ENCODE data around the gene MAP4K2. TPM values are rescaled to one million over a fixed set of nuclear protein-coding genes. Genes with fewer than 3 reads are reported as not detected.

MAP4K2 gene
- total and polyA plus RNA-seq, 2 of the 4 experiments (the other 2 are of a cell fraction): 11.7 to 16.6 TPM

DNA sequence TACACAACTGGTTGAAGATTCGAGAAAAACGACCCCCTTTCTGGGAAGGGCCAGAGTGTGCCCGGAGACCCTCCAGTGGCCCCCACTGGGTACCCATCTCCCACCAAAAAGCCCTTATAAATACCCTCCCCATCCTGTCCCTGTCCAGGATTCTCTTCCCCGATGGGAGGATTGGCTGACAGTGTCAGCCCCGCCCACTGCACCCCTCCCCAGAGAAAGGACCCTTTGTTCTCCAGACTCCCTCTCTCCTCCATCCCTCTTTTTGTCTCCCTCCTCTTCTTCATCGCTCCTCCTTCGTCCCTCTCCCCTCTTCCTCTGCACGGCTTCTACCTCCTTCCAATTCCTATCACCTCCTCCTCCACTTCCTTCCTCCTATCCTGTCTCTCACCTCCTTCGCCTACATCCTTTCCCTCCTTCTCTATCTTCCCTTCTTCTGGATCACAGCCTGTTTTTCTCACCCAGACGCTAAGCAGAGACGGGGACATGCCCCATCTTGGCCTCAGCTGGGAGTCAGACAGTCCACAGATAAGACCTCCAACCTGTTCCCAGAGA, 20.6 kb upstream of the MAP4K2 start:
- Histone ChIP-seq H2BK5ac (ENCODE audit: low read depth, low read length, poor library complexity, severe bottlenecking) (no peak overlapping the region), H4K91ac (ENCODE audit: insufficient read depth, low read depth, low read length) (no peak overlapping the region), H2BK120ac (ENCODE audit: low read depth, low read length) (no peak overlapping the region), H3K9me1 (ENCODE audit: insufficient read depth, low read length) (no peaks in the 10 kb centered on the region), H3K4ac (ENCODE audit: low read depth, low read length) (no peak overlapping the region), H2AK5ac (ENCODE audit: low read depth, low read length) (no peak overlapping the region), H4K20me1 (ENCODE audit: insufficient read depth, low read length) (no peaks in the 10 kb centered on the region), H2AK9ac (replicated peaks; ENCODE audit: low read depth, low read length, poor library complexity) (no peak overlapping the region), H3K9me3 (ENCODE audit: control insufficient read depth, insufficient read depth, low read length) (no peaks in the 10 kb centered on the region), H3K27ac (ENCODE audit: insufficient read depth, low read length) (no peak overlapping the region), H3K4me3 (ENCODE audit: insufficient read depth, low read depth, low read length) (no peak overlapping the region), H4K5ac (ENCODE audit: low read depth, low read length) (no peak overlapping the region), H3K18ac (ENCODE audit: low read depth, low read length) (no peak overlapping the region), H3K79me1 (ENCODE audit: low read depth in 1 of 2, low read length in 2 of 2) (no peaks in the 10 kb centered on the region), H3K4me2 (ENCODE audit: low read depth, low read length) (no peak overlapping the region), H3K23ac (ENCODE audit: low read depth, low read length) (no peak overlapping the region), H4K8ac (ENCODE audit: low read depth in 2 of 2, low read length in 2 of 2) (no peak overlapping the region), H3K56ac (ENCODE audit: extremely low read depth, insufficient read depth, low read length) (no peak overlapping the region), H2BK20ac (ENCODE audit: low read depth, low read length) (no peak overlapping the region), H3K36me3 (ENCODE audit: control insufficient read depth, insufficient read depth, low read length) (no peaks in the 10 kb centered on the region), H3K4me1 (ENCODE audit: control insufficient read depth, insufficient read depth, low read length) (no peaks in the 10 kb centered on the region), H3K14ac (replicated peaks; ENCODE audit: low read depth, low read length) (no peak overlapping the region), H2BK15ac (ENCODE audit: low read depth, low read length) (no peak overlapping the region), H2AFZ (replicated peaks; ENCODE audit: low read length, poor library complexity) (no peak overlapping the region), H3K27me3 (ENCODE audit: control insufficient read depth, insufficient read depth, low read length) (peaks cover 28% of the 10 kb centered on the region), H3K9ac (ENCODE audit: low read depth, low read length) (no peak overlapping the region)
- TF ChIP-seq MAZ (IDR thresholded peaks at IDR 0.05; ENCODE audit: borderline replicate concordance, low read depth, low read length) (no peak), RCOR1 (IDR thresholded peaks at IDR 0.05; ENCODE audit: insufficient replicate concordance, low read length) (no peak), MXI1 (IDR thresholded peaks at IDR 0.05; ENCODE audit: borderline replicate concordance, low read depth, low read length) (no peak), CHD1 (IDR thresholded peaks at IDR 0.05; ENCODE audit: low read depth, low read length) (no peak), FOS (IDR thresholded peaks at IDR 0.05; ENCODE audit: low read depth, low read length) (no peak), NFE2L2 (IDR thresholded peaks at IDR 0.05; ENCODE audit: low read depth, low read length) (no peak)
- TF ChIP-seq, protein P1, sequence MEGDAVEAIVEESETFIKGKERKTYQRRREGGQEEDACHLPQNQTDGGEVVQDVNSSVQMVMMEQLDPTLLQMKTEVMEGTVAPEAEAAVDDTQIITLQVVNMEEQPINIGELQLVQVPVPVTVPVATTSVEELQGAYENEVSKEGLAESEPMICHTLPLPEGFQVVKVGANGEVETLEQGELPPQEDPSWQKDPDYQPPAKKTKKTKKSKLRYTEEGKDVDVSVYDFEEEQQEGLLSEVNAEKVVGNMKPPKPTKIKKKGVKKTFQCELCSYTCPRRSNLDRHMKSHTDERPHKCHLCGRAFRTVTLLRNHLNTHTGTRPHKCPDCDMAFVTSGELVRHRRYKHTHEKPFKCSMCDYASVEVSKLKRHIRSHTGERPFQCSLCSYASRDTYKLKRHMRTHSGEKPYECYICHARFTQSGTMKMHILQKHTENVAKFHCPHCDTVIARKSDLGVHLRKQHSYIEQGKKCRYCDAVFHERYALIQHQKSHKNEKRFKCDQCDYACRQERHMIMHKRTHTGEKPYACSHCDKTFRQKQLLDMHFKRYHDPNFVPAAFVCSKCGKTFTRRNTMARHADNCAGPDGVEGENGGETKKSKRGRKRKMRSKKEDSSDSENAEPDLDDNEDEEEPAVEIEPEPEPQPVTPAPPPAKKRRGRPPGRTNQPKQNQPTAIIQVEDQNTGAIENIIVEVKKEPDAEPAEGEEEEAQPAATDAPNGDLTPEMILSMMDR (conservative IDR thresholded peaks at IDR 0.05; ENCODE audit: low read depth, low read length): no peak
- TF ChIP-seq, protein P2, sequence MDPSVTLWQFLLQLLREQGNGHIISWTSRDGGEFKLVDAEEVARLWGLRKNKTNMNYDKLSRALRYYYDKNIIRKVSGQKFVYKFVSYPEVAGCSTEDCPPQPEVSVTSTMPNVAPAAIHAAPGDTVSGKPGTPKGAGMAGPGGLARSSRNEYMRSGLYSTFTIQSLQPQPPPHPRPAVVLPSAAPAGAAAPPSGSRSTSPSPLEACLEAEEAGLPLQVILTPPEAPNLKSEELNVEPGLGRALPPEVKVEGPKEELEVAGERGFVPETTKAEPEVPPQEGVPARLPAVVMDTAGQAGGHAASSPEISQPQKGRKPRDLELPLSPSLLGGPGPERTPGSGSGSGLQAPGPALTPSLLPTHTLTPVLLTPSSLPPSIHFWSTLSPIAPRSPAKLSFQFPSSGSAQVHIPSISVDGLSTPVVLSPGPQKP (IDR thresholded peaks at IDR 0.05; ENCODE audit: borderline replicate concordance, low read depth, low read length): no peak
- TF ChIP-seq, protein P3, sequence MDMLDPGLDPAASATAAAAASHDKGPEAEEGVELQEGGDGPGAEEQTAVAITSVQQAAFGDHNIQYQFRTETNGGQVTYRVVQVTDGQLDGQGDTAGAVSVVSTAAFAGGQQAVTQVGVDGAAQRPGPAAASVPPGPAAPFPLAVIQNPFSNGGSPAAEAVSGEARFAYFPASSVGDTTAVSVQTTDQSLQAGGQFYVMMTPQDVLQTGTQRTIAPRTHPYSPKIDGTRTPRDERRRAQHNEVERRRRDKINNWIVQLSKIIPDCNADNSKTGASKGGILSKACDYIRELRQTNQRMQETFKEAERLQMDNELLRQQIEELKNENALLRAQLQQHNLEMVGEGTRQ (IDR thresholded peaks at IDR 0.05; ENCODE audit: low read depth, low read length): no peak
- in situ Hi-C loops (cut with MboI; ENCODE audit: low sequenced_read_pairs): no loop called here
- ChIA-PET POLR2A (ENCODE audit: unreplicated experiment) (no interaction called here), CTCF (no interaction called here)
- ATAC-seq (ENCODE audit: low read depth) (no peak), DNase-seq (no peak)
- no TSS peak for BruUV-seq (replicated peaks)
- 44 to 67% methylated on average over 1 to 7 of the region's 11 CpGs for WGBS, 2 experiments (ENCODE audit: extremely low coverage in 2 of 2, insufficient read length in 1 of 2)
- intact Hi-C loops (cut with micrococcal nuclease): no loop called here
- dilution Hi-C loops (cut with HindIII; ENCODE audit: low sequenced_read_pairs, unreplicated experiment): no loop called here

Measured in IMR-90 (cell line).